OCI-LY1 (cell line): ENCODE measurements around the gene CHST6.

Experiments
- H2AFZ ChIP-seq: fragments of 200-600 bp; sonication (generic), shearing (Covaris generic); 2 replicates; pipeline ENCODE4 v1.6.0; 2014; ENCODE audit warnings: antibody characterized with exemption, mild to moderate bottlenecking, low read length
- H3F3A ChIP-seq: fragments of 200-600 bp; sonication (generic), shearing (Covaris generic); 2 replicates; pipeline ENCODE4 v1.6.0; 2014; ENCODE audit warnings: mild to moderate bottlenecking, antibody characterized with exemption, low read length, moderate library complexity; ENCODE audit not compliant: insufficient read depth
- H3K27ac ChIP-seq: fragments of 200-600 bp; sonication (generic); 2 replicates; pipeline ENCODE4 v1.5.1; 2014; ENCODE audit warnings: low read length, mixed run types, mild to moderate bottlenecking, low read depth; ENCODE audit not compliant: poor library complexity, severe bottlenecking
- H3K27me3 ChIP-seq: fragments of 200-600 bp; sonication (generic); 2 replicates; pipeline ENCODE4 v1.6.0; 2014; ENCODE audit warnings: antibody characterized with exemption, mild to moderate bottlenecking, low read length, moderate library complexity; ENCODE audit not compliant: insufficient read depth
- H3K36me3 ChIP-seq: fragments of 200-600 bp; sonication (generic); 2 replicates; pipeline ENCODE4 v1.6.1; 2014; ENCODE audit warnings: mild to moderate bottlenecking, antibody characterized with exemption, low read length, moderate library complexity, mixed read lengths; ENCODE audit not compliant: insufficient read depth
- H3K4me1 ChIP-seq: fragments of 200-600 bp; sonication (generic); 2 replicates; pipeline ENCODE4 v1.5.1; 2014; ENCODE audit warnings: mild to moderate bottlenecking, low read length, moderate library complexity; ENCODE audit not compliant: insufficient read depth, severe bottlenecking
- H3K4me2 ChIP-seq: fragments of 200-600 bp; sonication (generic), shearing (Covaris generic); 2 replicates; pipeline ENCODE4 v1.6.1; 2014; ENCODE audit warnings: low read length
- H3K4me3 ChIP-seq: fragments of 200-600 bp; sonication (generic); 2 replicates; pipeline ENCODE4 v1.5.1; 2014; ENCODE audit warnings: low read length, low read depth, mild to moderate bottlenecking, mixed read lengths; ENCODE audit not compliant: poor library complexity, severe bottlenecking
- H3K79me2 ChIP-seq: fragments of 200-600 bp; shearing (Covaris generic); 2 replicates; pipeline ENCODE4 v1.6.1; 2016; ENCODE audit warnings: mixed run types, low read length, mixed read lengths; ENCODE audit not compliant: insufficient read depth
- H3K9ac ChIP-seq: fragments of 200-600 bp; sonication (generic), shearing (Covaris generic); 2 replicates; pipeline ENCODE4 v1.6.1; 2014; ENCODE audit warnings: mild to moderate bottlenecking, low read length, mixed read lengths
- H3K9me2 ChIP-seq: fragments of 200-600 bp; sonication (generic), shearing (Covaris generic); 2 replicates; pipeline ENCODE4 v1.6.1; 2014; ENCODE audit warnings: low read depth, mild to moderate bottlenecking, low read length, mixed read lengths
- H3K9me3 ChIP-seq: fragments of 200-600 bp; shearing (Covaris generic); 2 replicates; pipeline ENCODE4 v1.6.1; 2014; ENCODE audit warnings: low read length, mixed read lengths
- H4K20me1 ChIP-seq: fragments of 200-600 bp; sonication (generic), shearing (Covaris generic); 2 replicates; pipeline ENCODE4 v1.6.0; 2016; ENCODE audit warnings: mild to moderate bottlenecking, low read length; ENCODE audit not compliant: insufficient read depth
- EZH2 ChIP-seq: fragments of 200-600 bp; sonication (generic), shearing (Covaris generic); IDR thresholded peaks from 2 replicates; pipeline ENCODE4 v1.8.0; 2017; ENCODE audit warnings: borderline replicate concordance, mixed run types, mild to moderate bottlenecking, antibody characterized with exemption, low read length, moderate library complexity, mixed read lengths
- TF ChIP-seq, protein P1 (sequence below): fragments of 200-600 bp; sonication (generic), shearing (Covaris generic); IDR thresholded peaks from 2 replicates; pipeline ENCODE4 v1.5.1; 2017; ENCODE audit warnings: mild to moderate bottlenecking, antibody characterized with exemption, low read length, moderate library complexity, mixed read lengths

Gene CHST6

DNA sequence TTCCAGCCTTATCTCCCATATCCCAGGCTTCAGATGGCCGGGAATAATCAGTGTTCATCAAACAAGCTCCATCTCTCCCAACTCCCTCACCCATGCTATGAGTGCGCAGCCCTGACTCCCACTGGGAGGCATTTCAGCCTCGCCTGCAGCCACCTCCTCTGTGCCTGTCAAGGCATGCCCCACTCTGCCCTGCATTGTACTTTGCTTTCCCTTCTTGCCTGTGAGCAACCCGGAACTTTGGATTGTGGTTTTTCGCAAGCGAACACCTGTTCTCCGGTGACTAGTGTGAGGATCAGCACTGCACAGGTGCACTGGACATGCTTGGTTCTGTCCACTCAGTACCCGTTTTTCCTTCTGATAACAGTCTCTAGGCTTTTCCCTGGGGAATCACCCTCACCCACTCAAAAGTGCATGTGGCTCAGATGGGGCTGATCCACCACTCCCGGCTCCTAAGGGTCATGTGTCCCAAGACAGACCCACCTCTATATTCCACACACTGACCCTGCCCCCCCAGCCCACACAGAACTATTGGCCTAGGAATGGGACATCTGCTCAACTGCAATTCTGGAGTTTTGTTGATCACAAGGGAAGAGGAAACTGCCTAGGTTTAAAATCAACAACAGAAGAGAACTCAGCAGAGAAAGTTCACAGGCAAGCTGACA is 9.1 kb downstream of the CHST6 start:
- peaks cover 39% of the 10 kb centered on the region for H3K4me1 ChIP-seq
- no peak overlapping the region for H3K4me3 ChIP-seq
- no peaks in the 10 kb centered on the region for H3K9me3 ChIP-seq
- peak overlapping the region; percentile 23; the same call in 1 of the 2 replicates for H3K4me2 ChIP-seq
- peaks cover 3% of the 10 kb centered on the region; the same call in 1 of the 2 replicates for H3F3A ChIP-seq
- no peaks in the 10 kb centered on the region for H4K20me1 ChIP-seq
- H3K27ac ChIP-seq: peak overlapping the region; percentile 72
- H3K9ac ChIP-seq: peak overlapping the region; percentile 15; the same call in 1 of the 2 replicates
- H2AFZ ChIP-seq: no peak overlapping the region
- H3K9me2 ChIP-seq: no peaks in the 10 kb centered on the region
- H3K79me2 ChIP-seq: no peaks in the 10 kb centered on the region
- H3K36me3 ChIP-seq: no peaks in the 10 kb centered on the region
- TF ChIP-seq, protein P1, sequence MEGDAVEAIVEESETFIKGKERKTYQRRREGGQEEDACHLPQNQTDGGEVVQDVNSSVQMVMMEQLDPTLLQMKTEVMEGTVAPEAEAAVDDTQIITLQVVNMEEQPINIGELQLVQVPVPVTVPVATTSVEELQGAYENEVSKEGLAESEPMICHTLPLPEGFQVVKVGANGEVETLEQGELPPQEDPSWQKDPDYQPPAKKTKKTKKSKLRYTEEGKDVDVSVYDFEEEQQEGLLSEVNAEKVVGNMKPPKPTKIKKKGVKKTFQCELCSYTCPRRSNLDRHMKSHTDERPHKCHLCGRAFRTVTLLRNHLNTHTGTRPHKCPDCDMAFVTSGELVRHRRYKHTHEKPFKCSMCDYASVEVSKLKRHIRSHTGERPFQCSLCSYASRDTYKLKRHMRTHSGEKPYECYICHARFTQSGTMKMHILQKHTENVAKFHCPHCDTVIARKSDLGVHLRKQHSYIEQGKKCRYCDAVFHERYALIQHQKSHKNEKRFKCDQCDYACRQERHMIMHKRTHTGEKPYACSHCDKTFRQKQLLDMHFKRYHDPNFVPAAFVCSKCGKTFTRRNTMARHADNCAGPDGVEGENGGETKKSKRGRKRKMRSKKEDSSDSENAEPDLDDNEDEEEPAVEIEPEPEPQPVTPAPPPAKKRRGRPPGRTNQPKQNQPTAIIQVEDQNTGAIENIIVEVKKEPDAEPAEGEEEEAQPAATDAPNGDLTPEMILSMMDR: no peak
- no peak for TF ChIP-seq EZH2
- H3K27me3 ChIP-seq: no peaks in the 10 kb centered on the region

DNA sequence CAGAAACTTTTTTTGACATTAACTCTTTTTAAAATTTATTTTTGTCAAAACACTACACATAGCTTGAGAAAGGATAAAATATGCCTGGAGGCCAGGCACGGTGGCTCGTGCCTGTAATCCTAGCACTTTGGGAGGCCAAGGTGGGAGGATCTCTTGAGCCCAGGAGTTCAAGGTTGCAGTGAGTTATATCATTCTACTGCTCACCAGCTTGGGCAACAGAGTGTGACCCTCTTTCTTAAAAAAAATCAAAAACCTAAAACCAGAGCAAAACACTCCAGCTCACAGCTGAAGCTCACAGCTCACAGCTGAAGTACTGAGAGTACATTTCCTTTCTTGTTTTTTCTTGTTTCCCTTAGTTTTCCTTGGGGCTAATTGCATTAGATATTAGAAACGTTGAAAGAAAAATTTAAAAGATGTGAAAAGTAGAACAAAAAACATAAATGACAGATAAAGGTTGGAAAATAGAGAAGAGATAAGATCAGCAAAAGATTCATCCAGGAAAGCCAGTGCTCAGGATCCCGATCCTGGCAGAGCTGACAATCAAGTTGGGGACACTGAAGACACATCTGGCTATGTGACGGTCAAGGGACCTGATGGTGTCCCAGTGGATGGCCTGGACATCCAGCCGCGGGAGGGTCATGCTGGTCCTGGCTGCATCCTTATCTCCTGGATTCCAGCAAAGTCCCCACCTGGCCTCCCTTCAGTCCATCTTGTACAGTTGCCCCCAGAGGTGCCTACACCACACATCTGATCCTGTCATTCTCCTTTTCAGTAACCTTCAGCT is 9.8 kb downstream of the CHST6 start:
- Histone ChIP-seq H3K9me3 (no peaks in the 10 kb centered on the region), H3K36me3 (no peaks in the 10 kb centered on the region), H3K27ac (peak overlapping the region; percentile 72), H2AFZ (no peak overlapping the region), H3K79me2 (no peaks in the 10 kb centered on the region), H4K20me1 (no peaks in the 10 kb centered on the region), H3K27me3 (no peaks in the 10 kb centered on the region), H3K9ac (peak overlapping the region; percentile 15; the same call in 1 of the 2 replicates), H3K4me3 (no peak overlapping the region), H3K9me2 (no peaks in the 10 kb centered on the region), H3K4me1 (peaks cover 35% of the 10 kb centered on the region), H3K4me2 (peak overlapping the region; percentile 23; the same call in 1 of the 2 replicates), H3F3A (peaks cover 3% of the 10 kb centered on the region; the same call in 1 of the 2 replicates)
- TF ChIP-seq EZH2: no peak
- TF ChIP-seq, protein P1: no peak

DNA sequence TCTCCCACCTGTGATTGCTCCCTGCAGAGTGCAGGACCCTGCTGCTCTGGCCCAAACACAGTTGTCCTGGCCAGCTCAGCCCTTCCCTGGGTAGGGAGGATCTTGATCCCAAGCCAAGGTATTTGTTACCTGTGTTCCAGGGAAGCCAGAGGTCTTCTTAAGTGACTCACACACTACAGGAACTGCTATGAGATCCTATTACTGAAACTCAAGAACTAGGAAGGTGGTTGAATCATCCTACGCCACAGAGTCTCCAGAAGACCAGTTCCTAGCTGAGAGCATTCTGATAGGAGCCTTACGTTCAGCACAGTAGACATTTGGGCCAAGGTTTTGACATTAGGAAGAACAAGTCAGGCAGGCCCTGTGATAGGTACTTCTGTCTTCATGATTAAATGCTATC is 12.0 kb downstream of the CHST6 start:
- Histone ChIP-seq H3K4me2 (no peak overlapping the region), H3K27ac (no peak overlapping the region), H4K20me1 (no peaks in the 10 kb centered on the region), H3K79me2 (no peaks in the 10 kb centered on the region), H3K9me2 (no peaks in the 10 kb centered on the region), H3K27me3 (no peaks in the 10 kb centered on the region), H3K9ac (no peak overlapping the region), H3K4me1 (peaks cover 33% of the 10 kb centered on the region), H2AFZ (no peak overlapping the region), H3K36me3 (no peaks in the 10 kb centered on the region), H3F3A (peaks cover 3% of the 10 kb centered on the region; the same call in 1 of the 2 replicates), H3K9me3 (no peaks in the 10 kb centered on the region), H3K4me3 (no peak overlapping the region)
- TF ChIP-seq, protein P1: no peak
- no peak for TF ChIP-seq EZH2
